A172 (cell line): ENCODE measurements around the gene DNAJC15. TPM values are rescaled to one million over a fixed set of nuclear protein-coding genes. Genes with fewer than 3 reads are reported as not detected.
"Not testable (repeated sequence)": the region's sequence is repeated elsewhere in the genome, so short reads cannot be mapped to it uniquely, and the experiment has no call there.

Experiments
- DNase-seq: peaks from one replicate; pipeline ENCODE4 v3.0.0-alpha.2; 2015; ENCODE audit warnings: low spot score
- total RNA-seq: library from RNA; depleted of rRNA; stranded (reverse); fragments of >200 nt; shearing (Covaris generic); gene quantifications from 2 replicates; pipeline ENCODE4 v1.2.3, GENCODE V29; 2014

DNAJC15 gene
- total RNA-seq, 1 experiment from 2014 or later, result 3.4 TPM

- no peak for DNase-seq
Observed at GRCh38 chr13:43044720-43045301, 21.4 kb downstream of the DNAJC15 start.

- not testable (repeated sequence) for DNase-seq
Observed at GRCh38 chr13:43045302-43045773, 22.0 kb downstream of the DNAJC15 start.

GRCh38 chr13:43046259-43046658 lies 22.9 kb downstream of the DNAJC15 start:
- no peak for DNase-seq

DNA sequence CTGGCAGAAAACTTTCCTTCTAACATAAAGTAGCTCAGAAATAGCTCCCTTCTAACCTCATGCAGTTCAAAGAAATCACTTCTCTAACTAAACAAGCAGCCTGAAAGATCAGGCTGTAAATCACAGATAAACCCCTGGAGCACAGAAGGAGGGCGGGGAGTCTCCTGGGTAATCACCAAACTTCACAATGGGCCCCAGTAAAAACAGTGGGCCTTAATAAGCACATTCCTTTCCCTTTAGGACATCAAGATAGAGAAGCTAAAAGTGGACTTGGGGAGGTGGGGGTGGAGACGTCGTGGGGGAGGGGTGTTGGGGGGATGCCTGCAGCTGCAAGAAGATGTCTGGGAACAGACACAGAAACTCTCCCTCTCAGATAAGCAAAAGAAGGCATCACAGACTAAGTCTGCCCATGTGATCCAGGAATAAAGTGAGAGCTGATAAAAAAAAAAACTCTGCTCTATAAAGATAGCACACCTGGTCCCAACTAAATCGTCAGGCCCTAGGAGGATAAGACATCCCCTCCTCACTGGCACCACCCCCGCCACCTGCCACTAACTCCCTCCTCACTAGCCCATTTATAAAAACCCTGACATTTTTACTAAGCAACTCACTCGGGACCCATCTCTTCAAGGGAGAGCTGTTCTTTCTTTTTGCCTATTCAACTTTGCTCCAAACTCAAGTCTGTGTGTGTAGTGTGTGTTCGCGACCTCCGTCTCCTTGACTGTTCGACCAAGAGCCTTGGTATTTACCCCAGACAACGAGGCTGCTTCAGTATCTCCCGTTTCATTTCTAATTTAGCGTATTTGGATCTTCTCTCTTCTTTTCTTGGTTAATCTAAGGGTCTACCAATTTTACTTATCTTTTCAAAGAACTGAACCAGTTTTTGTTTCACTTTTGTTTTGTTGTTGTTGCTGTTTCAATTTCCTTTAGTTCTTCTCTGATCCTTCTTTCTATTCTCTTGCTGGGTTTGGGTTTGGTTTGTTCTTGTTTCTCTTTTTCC lies 31.7 kb downstream of the DNAJC15 start:
- peak; percentile 81 for DNase-seq

DNA sequence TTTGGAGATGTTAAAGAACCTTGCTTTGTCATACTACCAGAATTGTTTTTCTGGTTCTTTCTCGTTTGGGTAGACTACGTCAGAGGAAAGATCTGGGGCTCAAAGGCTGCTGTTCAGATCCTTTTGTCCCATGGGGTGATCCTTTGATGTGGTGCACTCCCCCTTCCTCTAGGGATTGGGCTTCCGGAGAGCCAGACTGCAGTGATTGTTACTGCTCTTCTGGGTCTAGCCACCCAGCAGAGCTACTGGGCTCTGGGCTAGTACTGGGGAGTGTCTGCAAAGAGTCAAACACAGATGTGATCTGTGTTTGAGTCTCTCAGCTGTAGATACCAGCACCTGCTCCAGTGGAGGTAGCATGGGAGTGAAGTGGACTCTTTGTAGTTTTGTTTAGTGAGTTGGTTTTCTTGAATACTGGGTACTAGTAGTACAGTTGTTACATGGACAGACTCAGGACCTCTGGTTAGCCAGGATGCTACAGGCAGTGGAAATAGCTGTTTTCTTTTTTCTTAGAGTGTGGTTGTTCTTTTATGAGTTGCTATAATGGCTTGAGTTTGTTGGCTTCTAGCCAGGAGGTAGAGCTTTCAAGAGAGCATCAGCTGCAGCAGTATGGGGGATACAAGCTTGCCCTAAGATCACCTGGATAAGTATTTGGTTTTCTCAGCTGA lies 34.4 kb downstream of the DNAJC15 start:
- peak; percentile 62 for DNase-seq

GRCh38 chr13:43058318-43058674 lies 34.9 kb downstream of the DNAJC15 start:
- DNase-seq, result peak; percentile 91

DNA sequence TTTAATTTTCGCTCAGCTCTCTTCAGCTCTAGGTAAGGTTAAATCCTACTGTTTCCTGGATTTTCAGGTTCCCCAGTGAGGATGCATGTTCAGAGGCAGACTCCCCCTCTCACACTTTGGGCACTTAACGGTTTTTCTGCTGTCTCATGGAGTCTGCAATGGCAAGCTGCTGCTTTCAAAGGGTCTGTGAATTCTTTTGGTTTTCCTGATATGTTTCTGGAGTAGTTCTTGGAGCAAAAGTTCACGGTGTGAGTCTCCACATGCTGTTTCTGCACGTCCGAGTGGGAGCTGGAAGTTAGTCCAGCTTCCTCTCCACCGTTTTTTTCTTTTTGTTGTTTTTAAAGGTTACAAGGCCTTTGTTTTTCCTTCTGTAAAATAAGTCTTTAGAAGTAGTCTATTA lies 35.4 kb downstream of the DNAJC15 start:
- no peak for DNase-seq

GRCh38 chr13:43059779-43060178 lies 36.4 kb downstream of the DNAJC15 start:
- DNase-seq, result not testable (repeated sequence)

DNA sequence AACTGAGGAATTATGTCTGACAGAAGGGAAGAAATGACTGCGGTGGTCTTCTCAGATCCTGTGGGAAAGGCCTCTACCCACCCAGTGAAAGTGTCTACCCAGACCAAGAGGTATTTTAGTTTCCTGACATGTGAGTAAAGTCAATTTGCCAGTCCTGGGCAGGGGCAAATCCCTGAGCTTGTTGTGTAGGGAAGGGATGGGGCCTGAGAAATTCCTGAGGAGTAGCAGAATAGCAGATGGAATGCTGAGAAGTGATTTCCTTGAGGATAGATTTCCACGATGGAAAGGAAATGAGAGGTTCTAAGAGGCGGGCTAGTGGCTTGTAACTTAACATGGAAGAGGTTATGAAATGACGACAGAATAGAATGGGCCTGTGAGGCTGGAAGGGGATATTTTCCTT lies 37.4 kb downstream of the DNAJC15 start:
- not testable (repeated sequence) for DNase-seq

DNA sequence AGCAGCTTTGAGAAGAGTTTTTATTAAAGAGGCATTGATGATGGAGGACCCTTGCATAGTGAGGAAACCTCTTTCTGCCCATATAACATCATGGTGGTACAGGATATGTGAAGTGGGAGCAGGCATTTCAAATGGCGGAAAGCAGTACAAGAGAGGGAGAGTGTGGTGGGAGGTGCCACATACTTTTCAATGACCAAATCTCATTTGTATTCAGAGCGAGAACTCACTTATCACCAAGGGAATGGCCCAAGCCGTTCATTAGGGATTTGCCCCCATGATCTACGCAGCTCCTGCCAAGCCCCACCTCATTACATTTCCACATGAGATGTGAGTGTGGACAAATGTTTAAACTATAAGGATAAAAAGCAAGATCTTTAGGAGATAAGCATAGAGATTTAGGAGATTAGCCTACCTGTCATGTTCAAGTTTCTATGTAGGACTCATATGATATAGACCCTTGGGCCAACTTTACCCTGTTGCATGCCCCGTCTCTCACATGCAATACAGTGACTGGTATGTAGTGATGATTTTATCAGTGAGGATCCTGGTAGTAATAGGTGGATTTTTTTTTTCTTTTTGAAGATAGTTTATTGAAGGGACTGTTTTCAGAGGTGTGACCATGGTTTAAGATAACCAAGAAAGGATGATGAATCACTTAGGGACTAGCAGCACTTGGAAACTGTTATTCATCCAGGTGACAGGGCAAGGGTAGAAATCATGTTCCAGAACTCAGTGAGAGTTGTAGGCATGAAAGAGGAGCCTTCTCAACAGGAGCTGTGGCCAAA lies 38.3 kb downstream of the DNAJC15 start:
- peak; percentile 10 for DNase-seq

GRCh38 chr13:43071824-43072223 lies 48.4 kb downstream of the DNAJC15 start:
- no peak for DNase-seq

DNA sequence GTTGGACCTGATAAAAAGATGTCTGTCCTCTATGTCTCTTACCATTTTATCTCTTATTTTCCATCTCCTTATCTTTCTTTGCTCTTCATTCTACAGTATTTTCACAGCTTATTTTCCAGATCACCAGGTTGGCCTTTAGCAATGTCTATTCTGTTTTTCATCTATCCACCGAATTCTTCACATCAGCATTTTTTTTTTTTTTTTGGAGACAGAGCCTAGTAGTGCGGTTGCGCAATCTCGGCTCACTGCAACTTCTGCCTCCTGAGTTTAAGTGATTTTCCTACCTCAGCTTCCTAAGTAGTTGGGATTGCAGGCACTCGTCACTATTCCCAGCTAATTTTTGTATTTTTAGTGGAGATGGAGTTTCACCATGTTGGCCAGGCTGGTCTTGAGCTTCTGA lies 49.0 kb downstream of the DNAJC15 start:
- no peak for DNase-seq

DNA sequence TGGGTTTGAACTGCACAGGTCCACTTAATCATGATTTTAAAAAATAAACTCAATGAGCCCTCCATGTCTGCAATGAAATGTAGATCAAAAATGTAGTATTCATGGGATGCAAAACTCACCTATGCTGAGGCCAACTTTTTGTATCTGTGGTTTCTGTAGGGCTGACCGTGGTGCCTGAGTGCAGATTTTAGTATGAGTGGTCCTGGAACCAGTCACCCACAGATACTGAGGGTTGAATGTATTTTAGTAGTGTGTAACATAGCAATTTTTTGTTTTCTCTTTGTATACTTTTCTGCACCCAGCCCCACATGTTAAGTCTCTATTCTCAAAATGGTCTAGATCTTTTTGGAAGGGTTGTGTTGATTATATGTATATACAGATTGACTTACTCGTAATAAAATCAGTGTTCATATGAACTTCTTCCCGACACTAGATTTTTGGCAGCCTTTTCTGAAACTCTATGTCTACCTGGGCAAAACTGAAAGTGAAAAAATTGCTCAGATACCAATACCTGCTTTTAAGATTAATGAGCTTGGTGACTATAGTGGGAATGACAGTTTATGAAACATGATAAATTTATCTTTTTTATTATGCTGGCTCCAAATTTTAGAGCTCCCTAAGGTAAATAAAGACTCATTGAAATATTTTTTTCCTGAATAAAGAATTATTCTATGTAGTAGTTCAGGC lies 51.6 kb downstream of the DNAJC15 start:
- no peak for DNase-seq

DNA sequence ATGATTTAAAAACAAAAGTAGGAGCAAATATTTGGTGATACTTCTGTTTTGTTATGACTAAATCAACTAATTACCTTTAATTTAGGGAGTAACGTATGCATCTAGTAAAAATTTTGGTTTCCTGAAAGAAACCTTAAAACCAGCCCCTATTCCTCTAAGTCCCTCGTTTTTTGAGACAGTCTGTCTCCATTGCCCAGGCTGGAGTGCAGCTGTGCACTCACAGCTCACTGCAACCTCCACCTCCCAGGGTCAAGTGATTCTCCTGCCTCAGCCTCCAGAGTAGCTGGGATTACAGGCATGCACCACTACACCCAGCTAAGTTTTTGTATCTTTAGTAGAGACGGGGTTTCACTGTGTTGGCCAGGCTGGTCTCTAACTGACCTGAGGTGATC lies 52.1 kb downstream of the DNAJC15 start:
- DNase-seq, result not testable (repeated sequence)

- no peak for DNase-seq
Observed at GRCh38 chr13:43077046-43077445, 53.7 kb downstream of the DNAJC15 start.

DNA sequence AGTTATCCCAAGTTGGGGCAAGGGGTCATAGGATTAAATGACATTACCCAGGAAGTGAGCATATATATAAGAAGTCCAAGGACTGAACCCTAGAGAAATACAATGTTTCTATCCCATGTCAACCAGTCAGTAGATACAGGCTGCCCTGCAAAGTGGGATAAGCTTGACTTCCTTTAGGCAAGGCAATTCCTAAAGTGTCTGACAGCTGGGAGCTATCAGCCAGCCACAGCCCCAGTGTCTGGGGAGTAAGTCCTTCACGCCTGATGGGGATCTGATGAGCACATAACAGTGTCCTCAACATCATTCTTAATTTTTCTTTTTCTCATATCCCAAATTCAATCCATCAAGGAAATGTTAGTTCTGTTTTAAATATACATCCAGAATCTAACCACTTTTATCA lies 54.1 kb downstream of the DNAJC15 start:
- no peak for DNase-seq

DNA sequence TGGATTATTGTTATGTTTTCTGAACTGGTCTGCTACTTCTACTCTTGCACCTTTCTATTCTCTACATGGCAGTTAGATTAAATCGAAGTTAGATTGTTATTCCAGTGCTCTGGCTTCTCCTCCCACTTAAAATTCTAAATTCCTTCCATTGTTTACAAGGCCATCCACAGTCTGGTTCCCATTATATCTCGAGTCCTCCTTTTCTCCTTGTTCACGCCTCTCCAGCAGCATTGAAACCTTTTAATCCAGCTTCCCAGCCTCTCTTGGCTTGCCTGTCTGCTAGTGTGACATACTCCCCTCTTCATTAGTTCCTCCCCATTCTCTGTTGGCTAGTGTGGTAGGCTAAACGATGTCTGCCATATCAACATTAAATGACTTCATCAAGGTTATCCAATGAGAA lies 54.5 kb downstream of the DNAJC15 start:
- no peak for DNase-seq

DNA sequence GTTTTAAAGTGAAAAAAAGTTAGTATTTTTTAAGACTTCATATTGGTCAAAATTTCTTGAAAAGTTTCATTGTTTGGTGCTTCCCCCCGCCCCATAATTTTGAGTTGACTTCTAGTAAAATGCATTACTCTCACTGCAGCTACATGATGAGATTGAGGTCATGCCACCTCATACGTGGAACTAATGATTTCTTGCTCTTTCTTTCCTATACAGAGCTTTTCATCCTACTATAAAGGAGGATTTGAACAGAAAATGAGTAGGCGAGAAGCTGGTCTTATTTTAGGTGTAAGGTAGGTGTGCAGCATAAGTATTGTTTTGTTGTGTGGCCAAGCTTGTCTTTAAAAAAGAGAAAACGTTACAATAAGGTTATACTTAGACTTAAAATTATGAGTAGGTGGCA lies 55.0 kb downstream of the DNAJC15 start:
- DNase-seq, result no peak

DNA sequence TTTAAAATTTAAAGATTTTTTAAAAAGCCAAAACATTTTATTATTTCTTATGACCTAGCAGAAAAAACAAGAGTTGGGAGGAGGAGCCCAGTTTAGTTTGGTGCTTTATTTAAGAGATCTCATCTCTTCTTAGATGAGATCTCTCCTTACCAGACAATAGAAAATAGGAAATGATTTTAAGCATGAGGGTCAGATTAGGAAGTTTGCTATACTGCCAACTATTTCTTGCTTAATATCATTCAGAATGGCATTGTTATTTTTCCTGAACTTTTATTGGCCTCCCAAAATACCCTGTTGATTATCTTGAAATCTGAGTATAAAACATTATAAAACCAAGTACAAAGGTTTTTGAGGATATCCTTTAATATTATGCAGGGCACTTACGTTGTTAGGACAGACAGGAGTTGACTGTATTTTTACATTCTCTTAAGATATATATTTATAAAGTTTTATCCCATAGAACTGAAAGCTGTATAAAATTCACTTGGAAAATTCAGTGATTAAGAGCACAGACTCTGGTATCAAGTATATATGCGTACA lies 56.1 kb downstream of the DNAJC15 start:
- no peak for DNase-seq

DNA sequence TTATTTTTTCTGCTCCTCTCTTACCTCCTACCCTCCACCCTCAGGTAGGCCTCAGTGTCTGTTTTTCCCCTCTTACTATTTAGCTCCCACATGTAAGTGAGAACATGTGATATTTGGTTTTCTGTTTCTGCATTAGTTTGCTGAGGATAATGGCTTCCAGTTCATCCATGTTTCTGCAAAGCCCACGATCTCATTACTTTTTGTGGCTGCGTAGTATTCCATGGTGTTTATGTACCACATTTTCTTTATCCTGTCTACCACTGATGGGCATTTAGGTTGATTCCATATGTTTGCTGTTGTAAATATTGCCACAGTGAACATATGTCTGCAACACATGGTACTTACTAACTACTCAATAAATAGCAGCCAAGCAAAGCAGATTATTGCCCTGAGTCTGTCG lies 56.8 kb downstream of the DNAJC15 start:
- no peak for DNase-seq

GRCh38 chr13:43081866-43082265 lies 58.5 kb downstream of the DNAJC15 start:
- no peak for DNase-seq
